ENCODE data around the gene SEPTIN8.

GRCh38 chr5:132774406-132774805 is 2.6 kb downstream of the SEPTIN8 start:
- TF ChIP-seq CTCF (IDR thresholded peaks at IDR 0.05) (no peak), ZFX (IDR thresholded peaks at IDR 0.05; ENCODE audit: borderline replicate concordance) (no peak)

Measured in 22Rv1 (cell line).